B cell (primary cell): Measurements from ENCODE around the gene KCTD13. TPM values are rescaled to one million over a fixed set of nuclear protein-coding genes. Genes with fewer than 3 reads are reported as not detected.

Experiments used
- ATAC-seq: fragments of 200-7000 bp; cut with Tn5 transposase; one replicate; pipeline ENCODE4 v1.10.0; 2021; ENCODE audit warnings: low read depth, mild to moderate bottlenecking, moderate number of reproducible peaks, moderate library complexity
- CTCF ChIA-PET: fragments of 350-600 bp; sonication (Branson Sonifier 250); formaldehyde crosslinking; loops from one replicate; lab custom pipeline; 2021; ENCODE audit warnings: antibody characterized with exemption, inconsistent platforms; lab: Charles Lee
- POLR2A ChIA-PET: fragments of 350-600 bp; sonication (Branson Sonifier 250); formaldehyde crosslinking; loops from one replicate; lab custom pipeline; 2021; ENCODE audit warnings: antibody characterized with exemption; lab: Charles Lee
- DNase-seq: peaks from one replicate; pipeline ENCODE4 v3.0.0; 2013
- H2AFZ ChIP-seq: 2 replicates; pipeline ENCODE4 v1.6.1; 2012; ENCODE audit warnings: mild to moderate bottlenecking, low read depth, low read length; ENCODE audit not compliant: insufficient read depth, poor library complexity, severe bottlenecking
- H3K27ac ChIP-seq, 2 donors: 1 replicate in 1 of 2; 2 replicates in 1 of 2; pipeline ENCODE4 v1.5.1; 2012 to 2013; ENCODE audit warnings: low read length in 2 of 2, mild to moderate bottlenecking in 2 of 2, moderate library complexity in 1 of 2
- H3K27me3 ChIP-seq, 4 experiments: fragments of 200-600 bp in 1 of 4; sonication (generic) in 1 of 4; replicated peaks in 1 of 4; 1 replicate in 2 of 4; 2 replicates in 2 of 4; pipeline versions ENCODE4 v1.6.1 to v1.7.0; 2013 to 2016; ENCODE audit warnings: low read length in 3 of 4, mild to moderate bottlenecking in 2 of 4, mixed read lengths in 1 of 4, moderate library complexity in 1 of 4; ENCODE audit not compliant: insufficient read depth in 4 of 4, control insufficient read depth in 3 of 4; ENCODE audit errors: control extremely low read depth in 1 of 4
- H3K36me3 ChIP-seq, 2 experiments: replicated peaks in 1 of 2; 1 replicate in 1 of 2; 2 replicates in 1 of 2; pipeline versions ENCODE4 v1.6.1 to v1.7.1; 2013; ENCODE audit warnings: low read length in 1 of 2; ENCODE audit not compliant: insufficient read depth in 2 of 2, control insufficient read depth in 1 of 2; ENCODE audit errors: control extremely low read depth in 1 of 2, extremely low read depth in 1 of 2
- H3K4me1 ChIP-seq, 2 donors: fragments of 200-600 bp in 1 of 2; sonication (generic) in 1 of 2; 1 replicate in 1 of 2; 2 replicates in 1 of 2; pipeline versions ENCODE4 v1.5.1 to v1.6.1; 2013 to 2017; ENCODE audit warnings: low read length in 2 of 2; ENCODE audit not compliant: control insufficient read depth in 2 of 2, insufficient read depth in 2 of 2
- H3K4me2 ChIP-seq: replicated peaks from 2 replicates; pipeline ENCODE3; 2012; ENCODE audit warnings: mild to moderate bottlenecking, low read depth, low read length; ENCODE audit not compliant: poor library complexity, severe bottlenecking
- H3K4me3 ChIP-seq, 5 experiments: fragments of 200-600 bp in 1 of 5; sonication (generic) in 1 of 5; 1 replicate in 3 of 5; 2 replicates in 2 of 5; pipeline versions ENCODE4 v1.5.1 to v1.7.0; 2011 to 2016; ENCODE audit warnings: low read length in 4 of 5, mild to moderate bottlenecking in 4 of 5, low read depth in 2 of 5, control low read depth in 1 of 5, moderate library complexity in 1 of 5; ENCODE audit not compliant: insufficient read depth in 1 of 5; ENCODE audit errors: control extremely low read depth in 1 of 5, extremely low read depth in 1 of 5
- H3K79me2 ChIP-seq: fragments of 200-600 bp; sonication (generic); one replicate; pipeline ENCODE4 v1.6.0; 2016; ENCODE audit warnings: low read length; ENCODE audit not compliant: control insufficient read depth, insufficient read depth
- H3K9ac ChIP-seq: fragments of 200-600 bp; sonication (generic); 2 replicates; pipeline ENCODE4 v1.6.1; 2017; ENCODE audit warnings: mild to moderate bottlenecking, low read length, moderate library complexity
- H3K9me3 ChIP-seq, 3 donors: one replicate each; pipeline versions ENCODE4 v1.6.1 to v1.7.1; 2013; ENCODE audit warnings: low read length in 2 of 3; ENCODE audit not compliant: control insufficient read depth in 2 of 3, insufficient read depth in 1 of 3; ENCODE audit errors: control extremely low read depth in 1 of 3
- H4K20me1 ChIP-seq: 2 replicates; pipeline ENCODE4 v1.6.0; 2012; ENCODE audit warnings: mild to moderate bottlenecking, low read length; ENCODE audit not compliant: insufficient read depth, control insufficient read depth, poor library complexity, severe bottlenecking
- H3K27ac Mint-ChIP-seq: one replicate; pipeline ENCODE4 v1.8.0; 2021; ENCODE audit warnings: mixed read lengths
- H3K27me3 Mint-ChIP-seq: one replicate; pipeline ENCODE4 v1.8.0; 2021; ENCODE audit warnings: mixed read lengths
- H3K4me1 Mint-ChIP-seq: one replicate; pipeline ENCODE4 v1.8.0; 2021; ENCODE audit warnings: mixed read lengths
- H3K4me3 Mint-ChIP-seq: one replicate; pipeline ENCODE4 v1.8.0; 2021; ENCODE audit warnings: mixed read lengths
- H3K9me3 Mint-ChIP-seq: one replicate; pipeline ENCODE4 v1.8.0; 2022; ENCODE audit warnings: mixed read lengths; ENCODE audit not compliant: insufficient read depth
- CTCF ChIP-seq: fragments of 200-600 bp; IDR thresholded peaks from one replicate; pipeline ENCODE4 v1.8.0; 2022; ENCODE audit warnings: antibody characterized with exemption, mild to moderate bottlenecking
- EZH2 ChIP-seq: IDR thresholded peaks from 2 replicates; pipeline ENCODE4 v1.6.1; 2012; ENCODE audit warnings: borderline replicate concordance, low read depth, mild to moderate bottlenecking, moderate library complexity, low read length; ENCODE audit not compliant: insufficient read depth, poor library complexity, severe bottlenecking
- WGBS: methylation state at CpG from one replicate; pipeline ENCODE4 v1.1.5; 2013; ENCODE audit warnings: missing lambda C conversion rate; ENCODE audit not compliant: insufficient coverage; 5-methylcytosine and 5-hydroxymethylcytosine counted together
- intact Hi-C: fragments of 100-400 bp; cut with micrococcal nuclease; formaldehyde crosslinking; loops from one replicate; pipeline ENCODE4 v1.10.0; 2022
- polyA plus RNA-seq: library from polyadenylated mRNA; depleted of rRNA; stranded (reverse); fragments of >200 nt; gene quantifications from 2 replicates; pipeline ENCODE4 v1.2.3, GENCODE V29; 2012
- total RNA-seq, 2 donors: library from RNA; stranded (reverse); fragments of 120-200 nt in 1 of 2; gene quantifications; 1 replicate in 1 of 2; 2 replicates in 1 of 2; pipeline versions ENCODE4 v1.2.3 to v1.2.4, GENCODE V29; 2013 to 2022

Gene KCTD13
- total and polyA plus RNA-seq, 2 donors (not counting 1 experiment from before 2014, with no cell fraction given) = 61.5 to 74.3 TPM

DNA sequence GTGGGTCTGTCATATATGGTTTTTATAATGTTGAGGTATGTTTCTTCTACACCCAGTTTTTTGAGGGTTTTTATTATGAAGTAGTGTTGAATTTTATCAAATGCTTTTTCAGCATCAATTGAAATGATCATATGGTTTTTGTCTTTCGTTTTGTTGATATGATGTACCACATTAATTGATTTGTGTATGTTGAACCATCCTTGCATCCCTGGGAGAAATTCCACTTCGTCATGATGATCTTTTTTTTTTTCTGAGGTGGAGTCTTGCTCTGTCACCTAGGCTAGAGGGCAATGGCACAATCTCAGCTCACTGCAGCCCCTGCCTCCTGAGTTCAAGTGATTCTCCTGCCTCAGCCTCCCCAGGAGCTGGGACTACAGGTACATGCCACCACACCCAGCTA, 21.9 kb upstream of the KCTD13 start:
- H3K27ac Mint-ChIP-seq = no peak overlapping the region
- TF ChIP-seq CTCF (no peak), EZH2 (no peak)
- DNase-seq = no peak
- H3K36me3 ChIP-seq = no peaks in the 10 kb centered on the region
- POLR2A ChIA-PET = no interaction called here
- H3K27me3 Mint-ChIP-seq = peaks cover 10% of the 10 kb centered on the region
- H3K9ac ChIP-seq = no peak overlapping the region
- no peak overlapping the region for H3K27ac ChIP-seq
- H3K4me1 Mint-ChIP-seq = no peaks in the 10 kb centered on the region
- no peaks in the 10 kb centered on the region for H4K20me1 ChIP-seq
- H3K4me1 ChIP-seq = no peaks in the 10 kb centered on the region
- H3K9me3 ChIP-seq = peaks cover 0 to 9% (median 0%) of the 10 kb centered on the region in 3 donors
- intact Hi-C loops = no loop called here
- H2AFZ ChIP-seq = no peak overlapping the region
- H3K9me3 Mint-ChIP-seq = peaks cover 5% of the 10 kb centered on the region
- no peak overlapping the region for H3K4me3 ChIP-seq
- CTCF ChIA-PET = interaction anchor here (0.7 kb wide), 2 partner anchors 92 to 231 kb away, joined by 5 to 8 read pairs; no protein-coding TSS in a partner anchor
- no peak overlapping the region for H3K4me3 Mint-ChIP-seq
- no peak overlapping the region for H3K4me2 ChIP-seq
- H3K27me3 ChIP-seq = no peaks in the 10 kb centered on the region
- WGBS = 100% methylated on average over 2 of the region's 2 CpGs
- H3K79me2 ChIP-seq = no peaks in the 10 kb centered on the region
- no peak for ATAC-seq

GRCh38 chr16:29943846-29944799, 18.1 kb upstream of the KCTD13 start:
- Mint-ChIP-seq H3K27me3 (peaks cover 15% of the 10 kb centered on the region), H3K4me3 (no peak overlapping the region), H3K9me3 (peaks cover 3% of the 10 kb centered on the region), H3K4me1 (no peaks in the 10 kb centered on the region), H3K27ac (no peak overlapping the region)
- Histone ChIP-seq H3K9me3 (peaks cover 0 to 4% (median 4%) of the 10 kb centered on the region in 3 donors), H3K4me3 (no peak overlapping the region), H3K27me3 (peaks cover 0 to 18% (median 6%) of the 10 kb centered on the region in 4 experiments), H4K20me1 (no peaks in the 10 kb centered on the region), H3K27ac (no peak overlapping the region), H3K4me2 (no peak overlapping the region), H3K9ac (no peak overlapping the region), H3K79me2 (no peaks in the 10 kb centered on the region), H3K4me1 (no peaks in the 10 kb centered on the region), H2AFZ (no peak overlapping the region), H3K36me3 (no peaks in the 10 kb centered on the region)
- intact Hi-C loops = no loop called here
- POLR2A ChIA-PET = no interaction called here
- no peak for TF ChIP-seq EZH2
- no peak for TF ChIP-seq CTCF
- CTCF ChIA-PET = no interaction called here
- no peak for ATAC-seq
- 93% methylated on average over 8 of the region's 11 CpGs for WGBS
- no peak for DNase-seq
